HCT116 (cell line): Measurements from ENCODE around the gene NINJ1. TPM values are rescaled to one million over a fixed set of nuclear protein-coding genes. Genes with fewer than 3 reads are reported as not detected.

ENCODE experiments used
- ATAC-seq: fragments of 200-7000 bp; cut with Tn5 transposase; 2 replicates; pipeline ENCODE4 v1.9.1; 2020; ENCODE audit warnings: mild to moderate bottlenecking, moderate library complexity
- BruUV-seq: library from RNA; stranded (reverse); fragments of 400-500 nt; replicated peaks from 2 replicates; lab custom pipeline; 2021; lab: Mats Ljungman, UMichigan
- CTCF ChIA-PET: fragments of 300-600 bp; sonication (Branson Sonifier 250); formaldehyde crosslinking; loops from one replicate; lab custom pipeline; 2021; ENCODE audit warnings: antibody characterized with exemption; lab: Charles Lee
- POLR2A ChIA-PET: fragments of 300-600, 350-600 bp; sonication (Branson Sonifier 250); formaldehyde crosslinking; loops from one replicate; lab custom pipeline; 2021; ENCODE audit warnings: antibody characterized with exemption; lab: Charles Lee
- RAD21 ChIA-PET, 2 experiments: fragments of 300-600 bp; sonication (Branson Sonifier 250); formaldehyde crosslinking; loops; one replicate each; lab custom pipeline; 2023; ENCODE audit warnings: low total read pairs in 2 of 2; ENCODE audit not compliant: uncharacterized antibody in 2 of 2, unreplicated experiment in 2 of 2, low non-redundant PET in 1 of 2; lab: Charles Lee
- DNase-seq: peaks from one replicate; pipeline ENCODE4 v3.0.0-alpha.2; 2010; ENCODE audit warnings: low read depth, low spot score
- H2AFZ ChIP-seq: fragments of 200-600 bp; shearing (Covaris generic), sonication (generic); 2 replicates; pipeline ENCODE4 v1.6.1; 2017; ENCODE audit warnings: low read depth, mixed run types, mixed read lengths, antibody characterized with exemption, low read length; ENCODE audit not compliant: poor library complexity, severe bottlenecking
- H3K27ac ChIP-seq: 2 replicates; pipeline ENCODE4 v1.5.1; 2012; ENCODE audit warnings: low read depth, low read length
- H3K27me3 ChIP-seq: fragments of 200-600 bp; sonication (generic); 2 replicates; pipeline ENCODE4 v1.6.1; 2016; ENCODE audit warnings: mixed run types, low read length, mixed read lengths; ENCODE audit not compliant: insufficient read depth
- H3K36me3 ChIP-seq, 2 experiments: fragments of 200-500 bp in 1 of 2; fragments of 200-600 bp in 1 of 2; sonication (Bioruptor generic) in 1 of 2; sonication (generic) in 1 of 2; 2 replicates each; pipeline versions ENCODE4 v1.5.1 to v1.6.1; 2014 to 2016; ENCODE audit warnings: low read length in 2 of 2, inconsistent platforms in 1 of 2, mixed read lengths in 1 of 2, mixed run types in 1 of 2; ENCODE audit not compliant: insufficient read depth in 2 of 2, control insufficient read depth in 1 of 2
- H3K4me1 ChIP-seq, 2 experiments: fragments of 200-600 bp in 1 of 2; sonication (generic) in 1 of 2; 2 replicates each; pipeline versions ENCODE4 v1.5.1 to v1.6.1; 2012 to 2017; ENCODE audit warnings: low read length in 2 of 2, inconsistent platforms in 1 of 2, mild to moderate bottlenecking in 1 of 2, mixed read lengths in 1 of 2, mixed run types in 1 of 2, moderate library complexity in 1 of 2; ENCODE audit not compliant: insufficient read depth in 2 of 2, control insufficient read depth in 1 of 2
- H3K4me2 ChIP-seq: fragments of 200-600 bp; sonication (generic); 2 replicates; pipeline ENCODE4 v1.6.1; 2017; ENCODE audit warnings: mixed run types, low read length, mixed read lengths
- H3K4me3 ChIP-seq, 2 experiments: fragments of 200-600 bp in 1 of 2; sonication (generic) in 1 of 2; replicated peaks in 1 of 2; 2 replicates each; pipeline ENCODE4 v1.5.1; 2011 to 2016; ENCODE audit warnings: low read length in 2 of 2, control low read depth in 1 of 2, low read depth in 1 of 2, mild to moderate bottlenecking in 1 of 2, mixed read lengths in 1 of 2, mixed run types in 1 of 2
- H3K79me2 ChIP-seq: fragments of 200-600 bp; sonication (generic); 2 replicates; pipeline ENCODE4 v1.6.1; 2017; ENCODE audit warnings: mild to moderate bottlenecking, mixed run types, low read length, moderate library complexity, mixed read lengths; ENCODE audit not compliant: insufficient read depth
- H3K9ac ChIP-seq: fragments of 200-600 bp; sonication (generic); 2 replicates; pipeline ENCODE4 v1.6.1; 2016; ENCODE audit warnings: low read length, mixed read lengths
- H3K9me2 ChIP-seq: fragments of 200-600 bp; sonication (generic), shearing (Covaris generic); 2 replicates; pipeline ENCODE4 v1.6.1; 2017; ENCODE audit warnings: mixed run types, mild to moderate bottlenecking, moderate library complexity; ENCODE audit not compliant: insufficient read depth
- H3K9me3 ChIP-seq, 2 experiments: fragments of 200-500 bp in 1 of 2; fragments of 200-600 bp in 1 of 2; sonication (Bioruptor generic) in 1 of 2; sonication (generic) in 1 of 2; 2 replicates each; pipeline ENCODE4 v1.6.1; 2014 to 2017; ENCODE audit warnings: low read length in 2 of 2, mixed read lengths in 2 of 2, inconsistent platforms in 1 of 2, low read depth in 1 of 2, mild to moderate bottlenecking in 1 of 2, mixed run types in 1 of 2, moderate library complexity in 1 of 2; ENCODE audit not compliant: control insufficient read depth in 1 of 2, insufficient read depth in 1 of 2
- H4K20me1 ChIP-seq: fragments of 200-600 bp; sonication (generic), shearing (Covaris generic); 2 replicates; pipeline ENCODE4 v1.6.1; 2017; ENCODE audit warnings: mixed run types, mild to moderate bottlenecking, moderate library complexity; ENCODE audit not compliant: insufficient read depth
- CEBPB ChIP-seq: IDR thresholded peaks from 2 replicates; pipeline ENCODE4 v1.6.1; 2012; ENCODE audit warnings: low read depth
- EGR1 ChIP-seq: IDR thresholded peaks from 2 replicates; pipeline ENCODE4 v1.6.1; 2012; ENCODE audit warnings: low read depth
- FOSL1 ChIP-seq: IDR thresholded peaks from 2 replicates; pipeline ENCODE4 v1.6.1; 2012; ENCODE audit warnings: low read depth
- POLR2AphosphoS5 ChIP-seq: IDR thresholded peaks from 2 replicates; pipeline ENCODE4 v1.6.1; 2011; ENCODE audit warnings: mild to moderate bottlenecking, low read depth, low read length, moderate library complexity
- RAD21 ChIP-seq: IDR thresholded peaks from 2 replicates; pipeline ENCODE4 v1.6.1; 2012; ENCODE audit warnings: low read depth, mild to moderate bottlenecking
- SP1 ChIP-seq: IDR thresholded peaks from 2 replicates; pipeline ENCODE4 v1.6.1; 2012; ENCODE audit warnings: low read depth
- YY1 ChIP-seq: IDR thresholded peaks from 2 replicates; pipeline ENCODE4 v1.6.1; 2011; ENCODE audit warnings: low read length, low read depth, moderate library complexity, mild to moderate bottlenecking; ENCODE audit not compliant: insufficient replicate concordance; ENCODE audit errors: extremely low read depth
- intact Hi-C: fragments of 100-400 bp; cut with micrococcal nuclease; formaldehyde crosslinking; loops from 2 replicates; pipeline ENCODE4 v1.10.0; 2022
- total RNA-seq: library from RNA; stranded (reverse); gene quantifications from one replicate; pipeline ENCODE4 v1.2.1, GENCODE V29; 2021; ENCODE audit not compliant: unreplicated experiment
- TF ChIP-seq, protein P1 (sequence below), 3 experiments: fragments of 200-600 bp in 1 of 3; sonication (generic) in 1 of 3; IDR thresholded peaks in 2 of 3; conservative IDR thresholded peaks in 1 of 3; 2 replicates each; pipeline ENCODE4 v1.5.1; 2012 to 2017; ENCODE audit warnings: low read depth in 2 of 3, low read length in 2 of 3, antibody characterized with exemption in 1 of 3, borderline replicate concordance in 1 of 3, control low read depth in 1 of 3, mild to moderate bottlenecking in 1 of 3, mixed read lengths in 1 of 3, mixed run types in 1 of 3, moderate library complexity in 1 of 3; ENCODE audit not compliant: insufficient read depth in 1 of 3

Gene NINJ1
- total RNA-seq, 1 experiment from 2014 or later = 34.4 TPM

DNA sequence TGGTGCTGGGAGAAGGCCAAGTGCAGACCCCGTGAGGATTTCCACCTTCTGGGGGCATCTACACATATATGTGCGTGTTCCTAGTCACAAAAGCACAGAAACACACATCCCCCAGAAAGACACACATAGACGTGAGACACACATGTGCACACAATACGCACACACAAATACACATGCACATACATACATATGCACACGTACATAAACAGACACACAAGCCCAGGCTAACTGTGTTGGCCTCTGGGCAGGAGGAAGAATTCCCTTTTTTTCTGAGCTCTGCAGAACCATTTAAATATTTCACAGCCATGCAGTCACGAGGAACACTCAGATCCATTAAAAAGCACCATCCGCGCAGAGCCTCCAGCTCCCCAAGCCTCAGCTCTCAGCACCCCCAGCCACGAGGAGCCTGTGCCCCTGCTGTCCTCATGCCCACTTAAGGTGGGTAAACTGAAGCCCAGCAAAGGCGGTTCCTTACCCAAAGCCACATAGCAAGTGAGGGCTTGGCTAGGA lies 5.3 kb downstream of the NINJ1 start:
- Histone ChIP-seq H3K9me2 (no peaks in the 10 kb centered on the region), H4K20me1 (no peaks in the 10 kb centered on the region), H2AFZ (no peak overlapping the region), H3K27me3 (no peaks in the 10 kb centered on the region), H3K4me3 (no peak overlapping the region), H3K4me2 (no peak overlapping the region), H3K79me2 (peaks cover 22% of the 10 kb centered on the region; the same call in 1 of the 2 replicates), H3K9me3 (no peaks in the 10 kb centered on the region), H3K36me3 (no peaks in the 10 kb centered on the region; a peak in 1 of 4 replicates), H3K9ac (no peak overlapping the region), H3K4me1 (peaks cover 25 to 28% of the 10 kb centered on the region in 2 experiments), H3K27ac (no peak overlapping the region)
- CTCF ChIA-PET = no interaction called here
- POLR2A ChIA-PET = no interaction called here
- no peak for DNase-seq
- TF ChIP-seq POLR2AphosphoS5 (no peak), SP1 (no peak), RAD21 (no peak), YY1 (no peak), CEBPB (no peak), EGR1 (no peak), FOSL1 (no peak)
- TF ChIP-seq, protein P1, sequence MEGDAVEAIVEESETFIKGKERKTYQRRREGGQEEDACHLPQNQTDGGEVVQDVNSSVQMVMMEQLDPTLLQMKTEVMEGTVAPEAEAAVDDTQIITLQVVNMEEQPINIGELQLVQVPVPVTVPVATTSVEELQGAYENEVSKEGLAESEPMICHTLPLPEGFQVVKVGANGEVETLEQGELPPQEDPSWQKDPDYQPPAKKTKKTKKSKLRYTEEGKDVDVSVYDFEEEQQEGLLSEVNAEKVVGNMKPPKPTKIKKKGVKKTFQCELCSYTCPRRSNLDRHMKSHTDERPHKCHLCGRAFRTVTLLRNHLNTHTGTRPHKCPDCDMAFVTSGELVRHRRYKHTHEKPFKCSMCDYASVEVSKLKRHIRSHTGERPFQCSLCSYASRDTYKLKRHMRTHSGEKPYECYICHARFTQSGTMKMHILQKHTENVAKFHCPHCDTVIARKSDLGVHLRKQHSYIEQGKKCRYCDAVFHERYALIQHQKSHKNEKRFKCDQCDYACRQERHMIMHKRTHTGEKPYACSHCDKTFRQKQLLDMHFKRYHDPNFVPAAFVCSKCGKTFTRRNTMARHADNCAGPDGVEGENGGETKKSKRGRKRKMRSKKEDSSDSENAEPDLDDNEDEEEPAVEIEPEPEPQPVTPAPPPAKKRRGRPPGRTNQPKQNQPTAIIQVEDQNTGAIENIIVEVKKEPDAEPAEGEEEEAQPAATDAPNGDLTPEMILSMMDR (IDR thresholded peaks at IDR 0.05 in 2 of 3, conservative IDR thresholded peaks at IDR 0.05 in 1 of 3; ENCODE audit: borderline replicate concordance in 1 of 3, insufficient read depth in 1 of 3, low read depth in 2 of 3, low read length in 2 of 3) = no peak
- BruUV-seq = no TSS peak
- no peak for ATAC-seq
- RAD21 ChIA-PET = no interaction called here
- intact Hi-C loops = no loop called here
